ENCODE data around the gene IFNA4. TPM values are rescaled to one million over a fixed set of nuclear protein-coding genes. Genes with fewer than 3 reads are reported as not detected.

The IFNA4 gene
- total and polyA plus RNA-seq, 7 donors: not detected

DNA sequence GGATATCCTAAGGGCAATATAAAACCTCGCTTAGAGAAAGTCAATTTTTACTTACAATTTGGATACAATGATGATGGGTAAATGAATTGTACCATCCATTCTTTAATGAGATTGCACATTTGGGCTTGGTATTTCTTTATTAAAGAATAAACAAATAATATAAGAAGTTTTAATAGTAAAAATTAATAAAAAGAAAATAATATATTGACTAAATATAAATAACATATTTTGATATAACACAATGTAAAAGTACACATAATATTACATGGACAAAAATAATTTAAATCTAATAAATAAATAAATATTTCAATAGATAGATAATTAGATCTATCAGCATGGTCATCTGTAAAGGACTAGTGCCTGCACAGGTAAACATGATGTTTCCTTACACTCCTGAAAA, 21.9 kb downstream of the IFNA4 start:
- H3K36me3 ChIP-seq: no peaks in the 10 kb centered on the region
- no peaks in the 10 kb centered on the region for H3K9me3 ChIP-seq
- WGBS, 2 donors: 81 to 100% methylated on average over 1 of the region's 1 CpG
- TF ChIP-seq POLR2A (IDR thresholded peaks at IDR 0.05): no peak
- TF ChIP-seq, protein P1, sequence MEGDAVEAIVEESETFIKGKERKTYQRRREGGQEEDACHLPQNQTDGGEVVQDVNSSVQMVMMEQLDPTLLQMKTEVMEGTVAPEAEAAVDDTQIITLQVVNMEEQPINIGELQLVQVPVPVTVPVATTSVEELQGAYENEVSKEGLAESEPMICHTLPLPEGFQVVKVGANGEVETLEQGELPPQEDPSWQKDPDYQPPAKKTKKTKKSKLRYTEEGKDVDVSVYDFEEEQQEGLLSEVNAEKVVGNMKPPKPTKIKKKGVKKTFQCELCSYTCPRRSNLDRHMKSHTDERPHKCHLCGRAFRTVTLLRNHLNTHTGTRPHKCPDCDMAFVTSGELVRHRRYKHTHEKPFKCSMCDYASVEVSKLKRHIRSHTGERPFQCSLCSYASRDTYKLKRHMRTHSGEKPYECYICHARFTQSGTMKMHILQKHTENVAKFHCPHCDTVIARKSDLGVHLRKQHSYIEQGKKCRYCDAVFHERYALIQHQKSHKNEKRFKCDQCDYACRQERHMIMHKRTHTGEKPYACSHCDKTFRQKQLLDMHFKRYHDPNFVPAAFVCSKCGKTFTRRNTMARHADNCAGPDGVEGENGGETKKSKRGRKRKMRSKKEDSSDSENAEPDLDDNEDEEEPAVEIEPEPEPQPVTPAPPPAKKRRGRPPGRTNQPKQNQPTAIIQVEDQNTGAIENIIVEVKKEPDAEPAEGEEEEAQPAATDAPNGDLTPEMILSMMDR (IDR thresholded peaks at IDR 0.05): no peak
- TF ChIP-seq POLR2AphosphoS5 (IDR thresholded peaks at IDR 0.05): no peak
- TF ChIP-seq EP300 (IDR thresholded peaks at IDR 0.05): no peak
- no peaks in the 10 kb centered on the region for H3K27me3 ChIP-seq
- H3K4me1 ChIP-seq: no peaks in the 10 kb centered on the region
- no peak overlapping the region for H3K27ac ChIP-seq
- no peak for DNase-seq
- intact Hi-C loops (cut with DNase I): no loop called here
- no peak overlapping the region for H3K4me3 ChIP-seq

DNA sequence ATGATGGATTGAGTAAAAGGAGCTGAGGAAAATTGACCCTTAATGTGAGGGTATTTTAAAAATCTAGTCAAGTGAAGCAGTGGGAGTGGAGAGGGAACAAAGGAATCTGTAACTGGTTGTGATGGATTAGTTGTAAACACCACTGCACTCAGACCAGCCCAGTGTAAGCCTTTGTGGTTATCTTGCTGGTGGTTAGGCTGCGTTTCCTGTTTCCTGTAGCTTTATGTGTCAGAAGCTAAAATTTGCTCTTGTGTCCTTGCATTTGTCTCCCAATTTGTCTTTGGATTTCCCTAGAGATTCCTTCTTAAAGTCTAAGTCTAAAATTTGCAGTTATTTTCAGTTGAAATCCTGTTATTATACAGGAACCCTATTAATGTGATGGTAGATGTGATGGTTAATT, 27.2 kb downstream of the IFNA4 start:
- no peaks in the 10 kb centered on the region for H3K27me3 ChIP-seq
- intact Hi-C loops (cut with DNase I): no loop called here
- DNase-seq: no peak

DNA sequence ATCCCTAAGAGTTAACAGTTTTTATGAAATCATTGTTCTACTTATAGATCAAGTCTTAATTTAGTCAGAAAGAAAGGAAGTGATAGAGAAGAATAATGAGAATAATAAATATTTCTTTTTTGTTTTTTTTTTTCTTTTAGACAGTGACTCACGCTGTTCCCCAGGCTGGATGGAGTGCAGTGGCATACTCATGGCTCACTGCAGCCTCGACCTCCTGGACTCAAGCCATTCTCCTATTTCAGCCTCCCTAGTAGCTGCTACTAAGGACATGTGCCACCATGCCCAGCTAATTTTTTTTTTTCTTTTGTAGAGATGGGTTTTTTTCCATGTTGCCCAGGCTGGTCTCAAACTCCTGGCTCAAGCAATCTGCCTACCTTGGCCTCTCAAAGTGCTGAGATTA, 31.9 kb downstream of the IFNA4 start:
- WGBS, 2 donors: 69 to 83% methylated on average over 2 of the region's 2 CpGs
- Histone ChIP-seq H3K4me3 (no peak overlapping the region), H3K27ac (no peak overlapping the region), H3K27me3 (no peaks in the 10 kb centered on the region), H3K9me3 (no peaks in the 10 kb centered on the region), H3K36me3 (no peaks in the 10 kb centered on the region), H3K4me1 (no peaks in the 10 kb centered on the region)
- intact Hi-C loops (cut with DNase I): no loop called here
- TF ChIP-seq POLR2AphosphoS5 (IDR thresholded peaks at IDR 0.05) (no peak), EP300 (IDR thresholded peaks at IDR 0.05) (no peak), POLR2A (IDR thresholded peaks at IDR 0.05) (no peak)
- TF ChIP-seq, protein P1 (IDR thresholded peaks at IDR 0.05): no peak
- DNase-seq: no peak

More for the DNA sequence above, 27.2 kb downstream of the IFNA4 start:
- Histone ChIP-seq H3K36me3 (no peaks in the 10 kb centered on the region), H3K9me3 (no peaks in the 10 kb centered on the region), H3K4me1 (no peaks in the 10 kb centered on the region), H3K27ac (no peak overlapping the region), H3K4me3 (no peak overlapping the region)
- 6 to 23% methylated on average over 1 of the region's 1 CpG for WGBS, 2 donors
- TF ChIP-seq POLR2AphosphoS5 (IDR thresholded peaks at IDR 0.05): no peak
- no peak for TF ChIP-seq POLR2A (IDR thresholded peaks at IDR 0.05)
- TF ChIP-seq EP300 (IDR thresholded peaks at IDR 0.05): no peak
- TF ChIP-seq, protein P1 (IDR thresholded peaks at IDR 0.05): no peak

DNA sequence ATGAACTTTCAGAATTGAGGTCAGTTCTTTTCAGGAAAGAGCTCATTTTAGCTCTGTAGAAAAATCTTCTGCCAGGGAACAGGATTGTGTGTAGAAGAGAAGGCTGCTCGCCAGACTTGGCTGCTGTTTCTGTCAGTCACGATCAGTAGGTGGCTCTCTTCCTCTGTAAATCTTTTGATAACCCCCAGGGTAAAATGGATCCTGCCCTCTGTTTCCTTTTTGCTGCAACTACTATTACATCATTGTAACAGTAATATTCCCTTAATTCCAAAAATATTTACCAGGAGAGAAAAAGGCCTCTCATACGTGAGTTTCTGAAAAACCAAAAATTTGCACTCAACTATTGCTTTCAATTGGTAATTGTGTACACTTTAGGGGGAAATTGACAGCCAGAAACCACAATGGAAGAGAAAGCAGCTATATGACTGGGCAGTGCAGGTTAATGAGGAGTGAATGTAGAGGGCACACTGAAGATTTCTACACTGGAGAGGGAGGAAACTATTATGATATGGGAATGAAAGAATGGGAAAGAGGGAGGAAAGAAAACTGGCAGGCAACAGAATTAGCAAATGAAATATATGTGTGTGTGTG, 33.3 kb downstream of the IFNA4 start:
- DNase-seq: no peak
- Histone ChIP-seq H3K4me3 (no peak overlapping the region), H3K27me3 (no peaks in the 10 kb centered on the region), H3K36me3 (no peaks in the 10 kb centered on the region), H3K4me1 (no peaks in the 10 kb centered on the region), H3K27ac (no peak overlapping the region), H3K9me3 (no peaks in the 10 kb centered on the region)
- intact Hi-C loops (cut with DNase I): no loop called here
- TF ChIP-seq EP300 (IDR thresholded peaks at IDR 0.05) (no peak), POLR2AphosphoS5 (IDR thresholded peaks at IDR 0.05) (no peak), POLR2A (IDR thresholded peaks at IDR 0.05) (no peak)
- TF ChIP-seq, protein P1 (IDR thresholded peaks at IDR 0.05): no peak
- WGBS, 2 donors: 10 to 20% methylated on average over 3 of the region's 3 CpGs
